NCI-H748 (cell line): ENCODE data around the gene ST6GALNAC2.

Source experiments
- DNase-seq: peaks from one replicate; lab custom pipeline; 2025; ENCODE audit not compliant: unreplicated experiment; lab: John Stamatoyannopoulos, UW

Gene ST6GALNAC2

GRCh38 chr17:76556765-76557367, 28.8 kb downstream of the ST6GALNAC2 start:
- DNase-seq = peak; percentile 38

GRCh38 chr17:76554131-76554530, 31.5 kb downstream of the ST6GALNAC2 start:
- no peak for DNase-seq

DNA sequence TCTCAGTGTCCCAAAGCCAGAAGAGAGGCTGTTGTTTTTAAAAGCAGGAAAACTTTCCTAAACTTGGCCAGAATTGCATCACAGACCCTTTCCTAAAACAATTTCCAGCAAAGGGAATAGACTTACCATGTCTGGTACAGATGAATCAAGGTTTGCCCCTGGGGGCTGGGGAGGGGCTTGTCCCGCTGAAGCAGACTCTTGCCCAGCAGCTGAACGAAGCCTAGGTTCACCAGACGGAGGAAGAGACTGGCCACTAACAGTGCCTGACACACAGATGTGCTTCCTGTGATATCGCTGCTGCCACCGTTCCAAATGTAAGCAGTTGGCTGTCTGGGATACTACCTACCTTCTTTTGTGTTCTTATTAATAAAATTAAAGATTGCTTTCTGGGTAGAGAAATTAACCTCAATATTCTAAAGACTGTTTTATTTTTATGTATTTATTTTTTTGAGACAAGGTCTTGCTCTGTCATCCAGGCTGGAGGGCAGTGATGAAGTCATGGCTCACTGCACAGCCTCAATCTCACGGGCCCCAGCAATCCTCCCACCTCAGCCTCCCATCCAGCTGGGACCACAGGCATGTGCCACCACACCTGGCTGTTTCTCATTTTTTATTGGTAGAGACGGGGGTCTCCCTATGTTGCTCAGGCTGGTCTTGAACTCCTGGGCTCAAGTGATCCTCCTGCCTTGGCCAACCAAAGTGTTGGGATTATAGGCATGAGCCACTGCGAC, 32.3 kb downstream of the ST6GALNAC2 start:
- no peak for DNase-seq

DNA sequence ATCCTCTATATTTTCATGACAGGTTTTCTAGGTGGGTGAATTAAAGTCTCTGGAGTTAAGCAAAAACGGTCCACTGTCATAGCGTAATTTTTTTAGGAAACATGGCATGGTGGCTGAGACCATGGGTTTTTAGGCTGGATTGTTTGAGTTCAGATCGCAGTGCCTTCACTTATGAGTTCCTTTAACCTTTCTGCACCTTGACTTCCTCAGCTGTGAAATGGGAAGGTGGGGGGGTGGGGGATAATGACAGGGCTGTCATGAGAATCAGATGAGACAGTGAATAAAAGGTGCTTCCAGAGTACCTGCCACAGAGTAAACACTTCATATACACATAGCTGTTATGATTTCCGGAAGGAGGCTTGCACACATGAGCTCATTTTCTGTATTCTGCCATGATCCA, 34.0 kb downstream of the ST6GALNAC2 start:
- DNase-seq = no peak

DNA sequence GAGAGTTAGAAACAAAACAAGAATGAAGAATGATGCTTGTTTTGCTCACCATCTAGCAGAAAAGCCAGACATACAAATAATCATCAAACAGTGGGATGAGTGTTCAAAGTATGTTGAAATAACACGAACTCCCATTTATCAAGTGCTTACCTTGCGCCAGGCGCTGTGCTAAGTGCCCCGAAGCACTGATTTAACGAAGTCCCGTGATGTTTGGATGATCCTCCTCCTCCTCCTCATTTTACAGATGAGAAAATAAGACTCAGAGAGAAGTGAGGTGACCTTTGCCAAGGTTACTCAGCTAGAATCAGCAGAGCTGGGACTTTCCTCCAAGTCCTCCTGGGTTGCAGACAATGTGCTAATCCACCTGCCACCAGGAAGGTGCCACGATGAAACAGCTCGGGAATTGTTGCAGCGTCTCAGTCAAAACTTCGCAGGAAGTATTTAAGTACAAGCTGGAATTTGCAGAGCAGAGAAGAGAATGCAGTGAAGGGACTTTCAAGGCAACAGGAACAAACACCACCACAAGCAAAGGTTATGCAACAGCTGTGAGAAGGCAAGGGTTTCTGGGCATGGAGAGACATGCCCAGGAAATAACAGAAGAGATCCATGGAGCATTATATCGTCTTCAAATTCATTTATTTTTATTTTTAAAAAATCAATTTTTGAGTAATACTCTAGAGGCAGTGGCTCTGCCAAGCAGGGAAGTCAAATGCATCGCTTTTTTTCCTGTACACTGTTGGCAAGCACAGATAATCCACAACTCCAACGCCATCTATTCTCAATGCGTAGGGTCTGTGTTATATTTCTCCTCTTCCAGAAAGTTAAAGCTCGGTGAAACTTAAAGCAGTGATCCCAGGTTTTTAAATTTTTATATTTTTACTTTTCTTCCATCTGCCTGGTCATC, 34.7 kb downstream of the ST6GALNAC2 start:
- DNase-seq = peak; percentile 46

- DNase-seq = no peak
These were observed 36.1 kb downstream of the ST6GALNAC2 start for GRCh38 chr17:76549539-76549938.

- DNase-seq = no peak
These were observed 36.5 kb downstream of the ST6GALNAC2 start for GRCh38 chr17:76549215-76549518.

DNA sequence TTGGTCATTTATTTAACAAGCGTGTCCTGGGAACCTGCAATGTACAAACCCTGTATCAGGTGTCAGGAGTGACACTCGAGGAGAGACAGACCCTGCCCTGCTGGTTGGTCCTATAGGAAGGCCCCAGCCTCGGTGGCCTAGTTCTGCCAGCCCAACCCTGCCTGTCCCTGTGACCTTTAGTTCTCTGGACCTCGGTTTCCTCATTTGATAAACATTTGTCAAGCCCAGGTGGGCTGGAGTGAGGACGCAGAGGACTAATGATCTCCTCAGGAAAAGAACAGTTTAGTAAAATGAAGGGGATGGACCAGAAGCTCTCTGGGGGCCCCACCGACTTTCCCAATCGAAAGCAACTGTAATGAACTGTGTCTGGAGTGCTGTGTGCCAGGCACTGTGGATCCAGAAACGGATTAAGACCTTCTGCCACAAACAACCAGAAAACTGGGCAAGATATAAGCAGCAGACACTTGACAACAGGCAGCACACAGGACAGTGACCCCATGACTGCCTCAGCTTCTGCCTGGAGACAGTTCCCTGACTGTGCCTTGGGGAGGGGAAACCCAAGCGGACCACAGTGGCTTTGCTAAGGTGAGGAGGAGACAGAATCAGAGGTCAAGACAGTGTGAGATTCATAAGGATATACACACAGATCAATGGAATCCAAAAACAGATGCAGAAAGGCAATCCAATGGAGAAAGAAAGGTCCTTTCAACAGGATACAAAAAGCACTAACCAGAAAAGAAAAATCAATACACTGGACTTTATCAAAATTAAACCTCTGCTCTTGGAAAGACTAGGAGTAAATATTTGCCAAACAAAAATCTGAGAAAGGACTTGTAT, 37.1 kb downstream of the ST6GALNAC2 start:
- no peak for DNase-seq

GRCh38 chr17:76547642-76548202, 37.9 kb downstream of the ST6GALNAC2 start:
- no peak for DNase-seq

- DNase-seq = peak; percentile 52
These were observed 38.4 kb downstream of the ST6GALNAC2 start for GRCh38 chr17:76547183-76547641.

GRCh38 chr17:76546556-76547182, 39.0 kb downstream of the ST6GALNAC2 start:
- no peak for DNase-seq

- DNase-seq = no peak
These were observed 39.6 kb downstream of the ST6GALNAC2 start for GRCh38 chr17:76545918-76546555.

DNA sequence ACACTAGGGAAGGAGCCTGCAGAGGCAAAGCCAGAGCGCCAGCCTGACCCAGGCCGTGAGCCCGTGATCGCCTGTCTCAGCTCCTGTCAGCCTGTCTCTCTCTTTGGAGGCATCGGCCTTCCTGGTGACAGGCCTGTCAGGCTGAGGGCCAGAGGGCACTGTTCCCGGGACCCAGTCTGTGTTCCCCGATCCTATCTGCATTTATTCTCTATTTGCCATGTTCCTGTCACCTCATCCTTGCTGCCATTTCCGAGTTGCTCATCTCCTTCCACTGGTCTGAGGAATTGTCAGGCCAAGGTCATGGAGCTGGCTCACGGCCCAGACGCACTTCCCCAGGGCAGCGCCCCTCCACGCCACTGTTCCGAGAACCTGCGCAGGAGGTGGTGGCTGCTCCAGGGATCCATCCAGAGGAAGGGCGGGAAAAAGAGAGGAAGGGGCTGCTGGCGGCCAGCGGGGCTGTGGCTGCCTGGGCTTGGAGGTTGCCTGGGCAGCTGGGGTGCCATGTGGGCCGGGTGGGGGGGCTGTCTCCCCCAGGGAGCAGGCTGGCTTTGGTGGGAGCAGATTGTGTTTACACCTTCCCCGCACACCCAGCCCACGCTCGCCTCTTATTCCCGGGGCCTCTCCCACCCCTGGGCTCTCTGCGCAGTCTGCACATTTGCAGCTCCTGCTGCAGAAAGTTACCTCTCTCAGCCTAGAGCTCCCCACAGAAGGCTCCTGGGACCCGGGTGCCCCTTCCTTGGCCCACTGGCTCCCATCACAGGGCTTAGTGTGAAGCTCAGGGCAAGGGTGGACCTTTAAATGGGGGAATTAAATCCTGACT, 40.9 kb downstream of the ST6GALNAC2 start:
- no peak for DNase-seq

- no peak for DNase-seq
These were observed 41.7 kb downstream of the ST6GALNAC2 start for GRCh38 chr17:76543826-76544545.

- no peak for DNase-seq
These were observed 42.2 kb downstream of the ST6GALNAC2 start for GRCh38 chr17:76543482-76543825.

GRCh38 chr17:76542984-76543383, 42.7 kb downstream of the ST6GALNAC2 start:
- DNase-seq = no peak

- no peak for DNase-seq
These were observed 43.1 kb downstream of the ST6GALNAC2 start for GRCh38 chr17:76542566-76542971.

GRCh38 chr17:76541739-76542454, 43.8 kb downstream of the ST6GALNAC2 start:
- no peak for DNase-seq
